GM12878 (cell line): ENCODE data around the gene GPC5. TPM values are rescaled to one million over a fixed set of nuclear protein-coding genes. Genes with fewer than 3 reads are reported as not detected.

Experiments
- ATAC-seq: fragments of 200-7000 bp; cut with Tn5 transposase; 3 replicates; pipeline ENCODE4 v1.9.1; 2020; ENCODE audit warnings: mild to moderate bottlenecking, moderate library complexity
- BruUV-seq: library from RNA; stranded (reverse); fragments of 400-500 nt; replicated peaks from 2 replicates; lab custom pipeline; 2021; lab: Mats Ljungman, UMichigan
- CTCF ChIA-PET: fragments of 300-600 bp; sonication (Branson Sonifier 250); formaldehyde crosslinking; extraction: SDS; loops from one replicate; lab custom pipeline; 2021; ENCODE audit warnings: inconsistent platforms; lab: Yijun Ruan, JAX
- POLR2A ChIA-PET: fragments of 350-600 bp; formaldehyde crosslinking; extraction: SDS; loops from one replicate; lab custom pipeline; 2021; ENCODE audit warnings: inconsistent platforms; lab: Charles Lee
- RAD21 ChIA-PET: fragments of 300-600 bp; sonication (Branson Sonifier 250); formaldehyde crosslinking; loops from one replicate; lab custom pipeline; 2023; ENCODE audit warnings: antibody characterized with exemption; ENCODE audit not compliant: unreplicated experiment; lab: Charles Lee
- SMC1A ChIA-PET: fragments of 300-600 bp; sonication (Branson Sonifier 250); formaldehyde crosslinking; loops from one replicate; lab custom pipeline; 2023; ENCODE audit not compliant: unreplicated experiment, uncharacterized antibody; lab: Charles Lee
- DNase-seq: peaks from one replicate; pipeline ENCODE4 v3.0.0-alpha.2; 2011; ENCODE audit warnings: low read depth, low spot score
- FAIRE-seq: peaks from 3 replicates; lab custom pipeline; 2011; peaks lifted over from hg19 to GRCh38; lab: Jason Lieb, UNC
- H2AFZ ChIP-seq: 2 replicates; pipeline ENCODE4 v1.6.0; 2011; ENCODE audit warnings: low read depth, low read length, control low read depth; ENCODE audit not compliant: control insufficient read depth
- H3K27ac ChIP-seq: 2 replicates; pipeline ENCODE4 v1.5.1; 2011; ENCODE audit warnings: control low read depth; ENCODE audit not compliant: control insufficient read depth, insufficient read depth
- H3K27me3 ChIP-seq, 2 experiments: replicated peaks in 1 of 2; 2 replicates each; pipeline versions ENCODE4 v1.6.0 to v1.6.1; 2011; ENCODE audit warnings: low read length in 1 of 2; ENCODE audit not compliant: control insufficient read depth in 2 of 2, insufficient read depth in 2 of 2
- H3K36me3 ChIP-seq, 2 experiments: 2 replicates each; pipeline ENCODE4 v1.5.1; 2011; ENCODE audit warnings: low read length in 1 of 2; ENCODE audit not compliant: control insufficient read depth in 2 of 2, insufficient read depth in 2 of 2
- H3K4me1 ChIP-seq: 2 replicates; pipeline ENCODE4 v1.6.1; 2011; ENCODE audit warnings: mild to moderate bottlenecking, low read length, moderate library complexity, mixed read lengths; ENCODE audit not compliant: control insufficient read depth, insufficient read depth
- H3K4me2 ChIP-seq: 2 replicates; pipeline ENCODE4 v1.6.0; 2011; ENCODE audit warnings: control low read depth; ENCODE audit not compliant: control insufficient read depth, insufficient read depth
- H3K4me3 ChIP-seq: fragments of 200-600 bp; sonication (generic); 2 replicates; pipeline ENCODE4 v1.5.1; 2016
- H3K79me2 ChIP-seq: 2 replicates; pipeline ENCODE4 v1.6.0; 2011; ENCODE audit warnings: low read length; ENCODE audit not compliant: control insufficient read depth, insufficient read depth
- H3K9ac ChIP-seq: 2 replicates; pipeline ENCODE4 v1.8.0; 2011; ENCODE audit warnings: low read length, control low read depth, mixed read lengths; ENCODE audit not compliant: control insufficient read depth, insufficient read depth
- H3K9me3 ChIP-seq: replicated peaks from 3 replicates; pipeline ENCODE4 v1.5.1; 2011; ENCODE audit warnings: mild to moderate bottlenecking, low read length; ENCODE audit not compliant: control insufficient read depth, insufficient read depth
- H4K20me1 ChIP-seq: 2 replicates; pipeline ENCODE4 v1.6.0; 2011; ENCODE audit not compliant: control insufficient read depth, insufficient read depth
- CREM ChIP-seq: IDR thresholded peaks from 2 replicates; pipeline ENCODE4 v1.6.1; 2014; ENCODE audit warnings: antibody characterized with exemption, low read depth
- ESRRA ChIP-seq: IDR thresholded peaks from 2 replicates; pipeline ENCODE4 v1.6.1; 2012; ENCODE audit warnings: mild to moderate bottlenecking, low read length, improper control_type of control experiment
- MTA2 ChIP-seq: fragments of 450-650 bp; IDR thresholded peaks from 2 replicates; pipeline ENCODE4 v1.6.1; 2016; ENCODE audit warnings: low read depth, mild to moderate bottlenecking, moderate library complexity
- NKRF ChIP-seq: fragments of 450-650 bp; conservative IDR thresholded peaks from 2 replicates; pipeline ENCODE4 v1.6.1; 2017; ENCODE audit warnings: mild to moderate bottlenecking, moderate library complexity
- SMAD5 ChIP-seq: IDR thresholded peaks from 2 replicates; pipeline ENCODE4 v1.6.1; 2016; ENCODE audit warnings: antibody characterized with exemption, low read depth
- ZNF217 ChIP-seq: fragments of 450-650 bp; IDR thresholded peaks from 2 replicates; pipeline ENCODE4 v1.6.1; 2017; ENCODE audit warnings: antibody characterized with exemption, mild to moderate bottlenecking
- WGBS: methylation state at CpG from one replicate; pipeline ENCODE4 v1.1.6; 2016; ENCODE audit warnings: low lambda C conversion rate; ENCODE audit not compliant: insufficient replicate concordance, insufficient coverage; ENCODE audit errors: missing lambda C conversion rate; 5-methylcytosine and 5-hydroxymethylcytosine counted together
- in situ Hi-C: fragments of 300-500 bp; cut with MboI; formaldehyde crosslinking; loops from 9 replicates; pipeline ENCODE4 v1.14.3; 2018; ENCODE audit warnings: mixed read lengths
- intact Hi-C: fragments of 100-400 bp; cut with micrococcal nuclease; formaldehyde crosslinking; loops from one replicate; pipeline ENCODE4 v1.14.2; 2022; ENCODE audit not compliant: unreplicated experiment
- polyA plus RNA-seq, 11 experiments: library from polyadenylated mRNA; depleted of rRNA in 4 of 11; unstranded in 6 of 11; stranded (reverse) in 5 of 11; fragments of >200 nt; fragmentation: Nextera tagmentation in 4 of 11; fragmentation: Illumina TruSeq in 1 of 11; extraction: Ambion mirVana in 4 of 11; extraction: Trizol in 1 of 11; gene quantifications; 1 replicate in 1 of 11; 2 replicates in 10 of 11; pipeline versions ENCODE4 v1.2.1 to v1.2.3, GENCODE V29; 2011 to 2016; ENCODE audit warnings: inconsistent platforms in 2 of 11, missing spikeins in 2 of 11, low read depth in 1 of 11
- total RNA-seq, 4 experiments: library from RNA; depleted of rRNA in 3 of 4; stranded (reverse); fragments of >200 nt in 3 of 4; fragmentation: Illumina TruSeq in 1 of 4; extraction: Trizol in 1 of 4; gene quantifications; 2 replicates each; pipeline versions ENCODE4 v1.2.1 to v1.2.3, GENCODE V29; 2013 to 2021
- TF ChIP-seq, protein P1 (sequence below): fragments of 450-650 bp; IDR thresholded peaks from 2 replicates; pipeline ENCODE4 v1.6.1; 2017; ENCODE audit warnings: mild to moderate bottlenecking, moderate library complexity
- TF ChIP-seq, protein P2 (sequence below): IDR thresholded peaks from 2 replicates; pipeline ENCODE4 v1.6.1; 2011; ENCODE audit warnings: mild to moderate bottlenecking, low read depth, low read length, moderate library complexity; ENCODE audit not compliant: insufficient replicate concordance
- TF ChIP-seq, protein P3 (sequence below): fragments of 450-650 bp; formaldehyde crosslinking; IDR thresholded peaks from 2 replicates; pipeline ENCODE4 v1.5.0; 2022; ENCODE audit warnings: mild to moderate bottlenecking, missing genetic modification characterization
- TF ChIP-seq, protein P4 (sequence below): IDR thresholded peaks from 2 replicates; pipeline ENCODE4 v1.6.1; 2011; ENCODE audit warnings: borderline replicate concordance, low read depth, mild to moderate bottlenecking, moderate library complexity, low read length; ENCODE audit not compliant: insufficient read depth, poor library complexity, severe bottlenecking

Gene GPC5
- total and polyA plus RNA-seq, 10 of the 15 experiments (the other 5 are each of a cell fraction or from before 2014, with no cell fraction given): 0.05 to 0.87 (median 0.44) TPM; not detected in 1

DNA sequence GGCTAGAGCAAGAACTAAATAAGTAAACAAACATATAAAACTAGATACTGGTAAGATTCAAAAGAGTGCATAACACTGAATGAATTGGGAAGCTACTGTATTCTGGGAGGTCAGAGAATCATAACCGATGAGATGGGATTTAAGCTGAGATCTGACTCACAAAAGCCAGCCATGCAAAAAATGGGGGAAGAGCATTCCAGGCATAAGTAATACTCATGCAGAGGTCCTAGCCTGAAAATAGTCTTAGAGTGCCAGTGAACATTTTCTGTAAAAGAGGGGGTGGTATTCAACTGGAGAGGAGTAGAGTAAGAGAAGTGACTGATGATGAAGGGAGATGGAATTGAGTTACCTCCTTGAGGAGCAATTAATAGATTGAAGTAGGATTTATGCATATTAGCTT, 956.2 kb downstream of the GPC5 start:
- no peak overlapping the region for H3K9ac ChIP-seq
- intact Hi-C loops (no loop called here), in situ Hi-C loops (no loop called here)
- FAIRE-seq: no peak
- ChIA-PET SMC1A (interaction anchor here (1.0 kb wide), 1 partner anchor 8 kb away, joined by 6 read pairs; no protein-coding TSS in a partner anchor), POLR2A (no interaction called here), CTCF (interaction anchor here (1.3 kb wide), 1 partner anchor 169 kb away, joined by 4 read pairs; no protein-coding TSS in a partner anchor), RAD21 (no interaction called here)
- BruUV-seq: no TSS peak
- no peaks in the 10 kb centered on the region for H3K9me3 ChIP-seq
- no peaks in the 10 kb centered on the region for H3K36me3 ChIP-seq
- no peak overlapping the region for H3K4me2 ChIP-seq
- H3K4me1 ChIP-seq: no peaks in the 10 kb centered on the region
- WGBS: 57% methylated on average over 1 of the region's 1 CpG
- ATAC-seq: no peak
- H3K27me3 ChIP-seq: no peaks in the 10 kb centered on the region
- DNase-seq: no peak
- no peaks in the 10 kb centered on the region for H3K79me2 ChIP-seq
- H2AFZ ChIP-seq: no peak overlapping the region
- H3K27ac ChIP-seq: no peak overlapping the region
- no peaks in the 10 kb centered on the region for H4K20me1 ChIP-seq
- H3K4me3 ChIP-seq: no peak overlapping the region
- TF ChIP-seq MTA2 (no peak), ESRRA (no peak), NKRF (no peak), SMAD5 (no peak), CREM (no peak), ZNF217 (no peak)
- TF ChIP-seq, protein P1, sequence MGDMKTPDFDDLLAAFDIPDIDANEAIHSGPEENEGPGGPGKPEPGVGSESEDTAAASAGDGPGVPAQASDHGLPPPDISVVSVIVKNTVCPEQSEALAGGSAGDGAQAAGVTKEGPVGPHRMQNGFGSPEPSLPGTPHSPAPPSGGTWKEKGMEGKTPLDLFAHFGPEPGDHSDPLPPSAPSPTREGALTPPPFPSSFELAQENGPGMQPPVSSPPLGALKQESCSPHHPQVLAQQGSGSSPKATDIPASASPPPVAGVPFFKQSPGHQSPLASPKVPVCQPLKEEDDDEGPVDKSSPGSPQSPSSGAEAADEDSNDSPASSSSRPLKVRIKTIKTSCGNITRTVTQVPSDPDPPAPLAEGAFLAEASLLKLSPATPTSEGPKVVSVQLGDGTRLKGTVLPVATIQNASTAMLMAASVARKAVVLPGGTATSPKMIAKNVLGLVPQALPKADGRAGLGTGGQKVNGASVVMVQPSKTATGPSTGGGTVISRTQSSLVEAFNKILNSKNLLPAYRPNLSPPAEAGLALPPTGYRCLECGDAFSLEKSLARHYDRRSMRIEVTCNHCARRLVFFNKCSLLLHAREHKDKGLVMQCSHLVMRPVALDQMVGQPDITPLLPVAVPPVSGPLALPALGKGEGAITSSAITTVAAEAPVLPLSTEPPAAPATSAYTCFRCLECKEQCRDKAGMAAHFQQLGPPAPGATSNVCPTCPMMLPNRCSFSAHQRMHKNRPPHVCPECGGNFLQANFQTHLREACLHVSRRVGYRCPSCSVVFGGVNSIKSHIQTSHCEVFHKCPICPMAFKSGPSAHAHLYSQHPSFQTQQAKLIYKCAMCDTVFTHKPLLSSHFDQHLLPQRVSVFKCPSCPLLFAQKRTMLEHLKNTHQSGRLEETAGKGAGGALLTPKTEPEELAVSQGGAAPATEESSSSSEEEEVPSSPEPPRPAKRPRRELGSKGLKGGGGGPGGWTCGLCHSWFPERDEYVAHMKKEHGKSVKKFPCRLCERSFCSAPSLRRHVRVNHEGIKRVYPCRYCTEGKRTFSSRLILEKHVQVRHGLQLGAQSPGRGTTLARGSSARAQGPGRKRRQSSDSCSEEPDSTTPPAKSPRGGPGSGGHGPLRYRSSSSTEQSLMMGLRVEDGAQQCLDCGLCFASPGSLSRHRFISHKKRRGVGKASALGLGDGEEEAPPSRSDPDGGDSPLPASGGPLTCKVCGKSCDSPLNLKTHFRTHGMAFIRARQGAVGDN: no peak
- TF ChIP-seq, protein P2, sequence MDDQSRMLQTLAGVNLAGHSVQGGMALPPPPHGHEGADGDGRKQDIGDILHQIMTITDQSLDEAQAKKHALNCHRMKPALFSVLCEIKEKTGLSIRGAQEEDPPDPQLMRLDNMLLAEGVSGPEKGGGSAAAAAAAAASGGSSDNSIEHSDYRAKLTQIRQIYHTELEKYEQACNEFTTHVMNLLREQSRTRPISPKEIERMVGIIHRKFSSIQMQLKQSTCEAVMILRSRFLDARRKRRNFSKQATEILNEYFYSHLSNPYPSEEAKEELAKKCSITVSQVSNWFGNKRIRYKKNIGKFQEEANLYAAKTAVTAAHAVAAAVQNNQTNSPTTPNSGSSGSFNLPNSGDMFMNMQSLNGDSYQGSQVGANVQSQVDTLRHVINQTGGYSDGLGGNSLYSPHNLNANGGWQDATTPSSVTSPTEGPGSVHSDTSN: no peak
- TF ChIP-seq, protein P3, sequence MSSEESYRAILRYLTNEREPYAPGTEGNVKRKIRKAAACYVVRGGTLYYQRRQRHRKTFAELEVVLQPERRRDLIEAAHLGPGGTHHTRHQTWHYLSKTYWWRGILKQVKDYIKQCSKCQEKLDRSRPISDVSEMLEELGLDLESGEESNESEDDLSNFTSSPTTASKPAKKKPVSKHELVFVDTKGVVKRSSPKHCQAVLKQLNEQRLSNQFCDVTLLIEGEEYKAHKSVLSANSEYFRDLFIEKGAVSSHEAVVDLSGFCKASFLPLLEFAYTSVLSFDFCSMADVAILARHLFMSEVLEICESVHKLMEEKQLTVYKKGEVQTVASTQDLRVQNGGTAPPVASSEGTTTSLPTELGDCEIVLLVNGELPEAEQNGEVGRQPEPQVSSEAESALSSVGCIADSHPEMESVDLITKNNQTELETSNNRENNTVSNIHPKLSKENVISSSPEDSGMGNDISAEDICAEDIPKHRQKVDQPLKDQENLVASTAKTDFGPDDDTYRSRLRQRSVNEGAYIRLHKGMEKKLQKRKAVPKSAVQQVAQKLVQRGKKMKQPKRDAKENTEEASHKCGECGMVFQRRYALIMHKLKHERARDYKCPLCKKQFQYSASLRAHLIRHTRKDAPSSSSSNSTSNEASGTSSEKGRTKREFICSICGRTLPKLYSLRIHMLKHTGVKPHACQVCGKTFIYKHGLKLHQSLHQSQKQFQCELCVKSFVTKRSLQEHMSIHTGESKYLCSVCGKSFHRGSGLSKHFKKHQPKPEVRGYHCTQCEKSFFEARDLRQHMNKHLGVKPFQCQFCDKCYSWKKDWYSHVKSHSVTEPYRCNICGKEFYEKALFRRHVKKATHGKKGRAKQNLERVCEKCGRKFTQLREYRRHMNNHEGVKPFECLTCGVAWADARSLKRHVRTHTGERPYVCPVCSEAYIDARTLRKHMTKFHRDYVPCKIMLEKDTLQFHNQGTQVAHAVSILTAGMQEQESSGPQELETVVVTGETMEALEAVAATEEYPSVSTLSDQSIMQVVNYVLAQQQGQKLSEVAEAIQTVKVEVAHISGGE (CRISPR knock-in tag): no peak
- TF ChIP-seq, protein P4, sequence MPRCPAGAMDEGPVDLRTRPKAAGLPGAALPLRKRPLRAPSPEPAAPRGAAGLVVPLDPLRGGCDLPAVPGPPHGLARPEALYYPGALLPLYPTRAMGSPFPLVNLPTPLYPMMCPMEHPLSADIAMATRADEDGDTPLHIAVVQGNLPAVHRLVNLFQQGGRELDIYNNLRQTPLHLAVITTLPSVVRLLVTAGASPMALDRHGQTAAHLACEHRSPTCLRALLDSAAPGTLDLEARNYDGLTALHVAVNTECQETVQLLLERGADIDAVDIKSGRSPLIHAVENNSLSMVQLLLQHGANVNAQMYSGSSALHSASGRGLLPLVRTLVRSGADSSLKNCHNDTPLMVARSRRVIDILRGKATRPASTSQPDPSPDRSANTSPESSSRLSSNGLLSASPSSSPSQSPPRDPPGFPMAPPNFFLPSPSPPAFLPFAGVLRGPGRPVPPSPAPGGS: no peak
